Keratinocyte (primary cell): Measurements from ENCODE around the gene RRAGC.

Experiments
- EZH2 ChIP-seq: IDR thresholded peaks from one replicate; pipeline ENCODE4 v1.6.1; 2012; ENCODE audit warnings: inconsistent platforms, mild to moderate bottlenecking, low read length, moderate library complexity
- TF ChIP-seq, protein P1 (sequence below), 3 experiments: IDR thresholded peaks in 1 of 3; conservative IDR thresholded peaks in 1 of 3; optimal IDR thresholded peaks in 1 of 3; 2 replicates in 2 of 3; 3 replicates in 1 of 3; pipeline versions ENCODE3 to v1.5.1; 2011; ENCODE audit warnings: low read length in 3 of 3, mild to moderate bottlenecking in 3 of 3, moderate library complexity in 2 of 3, control low read depth in 1 of 3, inconsistent platforms in 1 of 3; ENCODE audit not compliant: insufficient read depth in 2 of 3; ENCODE audit errors: extremely low read depth in 1 of 3

- TF ChIP-seq, protein P1, sequence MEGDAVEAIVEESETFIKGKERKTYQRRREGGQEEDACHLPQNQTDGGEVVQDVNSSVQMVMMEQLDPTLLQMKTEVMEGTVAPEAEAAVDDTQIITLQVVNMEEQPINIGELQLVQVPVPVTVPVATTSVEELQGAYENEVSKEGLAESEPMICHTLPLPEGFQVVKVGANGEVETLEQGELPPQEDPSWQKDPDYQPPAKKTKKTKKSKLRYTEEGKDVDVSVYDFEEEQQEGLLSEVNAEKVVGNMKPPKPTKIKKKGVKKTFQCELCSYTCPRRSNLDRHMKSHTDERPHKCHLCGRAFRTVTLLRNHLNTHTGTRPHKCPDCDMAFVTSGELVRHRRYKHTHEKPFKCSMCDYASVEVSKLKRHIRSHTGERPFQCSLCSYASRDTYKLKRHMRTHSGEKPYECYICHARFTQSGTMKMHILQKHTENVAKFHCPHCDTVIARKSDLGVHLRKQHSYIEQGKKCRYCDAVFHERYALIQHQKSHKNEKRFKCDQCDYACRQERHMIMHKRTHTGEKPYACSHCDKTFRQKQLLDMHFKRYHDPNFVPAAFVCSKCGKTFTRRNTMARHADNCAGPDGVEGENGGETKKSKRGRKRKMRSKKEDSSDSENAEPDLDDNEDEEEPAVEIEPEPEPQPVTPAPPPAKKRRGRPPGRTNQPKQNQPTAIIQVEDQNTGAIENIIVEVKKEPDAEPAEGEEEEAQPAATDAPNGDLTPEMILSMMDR (optimal IDR thresholded peaks at IDR 0.05 in 1 of 3, IDR thresholded peaks at IDR 0.05 in 1 of 3, conservative IDR thresholded peaks at IDR 0.05 in 1 of 3; ENCODE audit: extremely low read depth in 1 of 3, insufficient read depth in 2 of 3, low read length in 3 of 3), result no peak
- TF ChIP-seq EZH2, result peak; percentile 37
Observed at GRCh38 chr1:38804062-38804886, 55.3 kb downstream of the RRAGC start.
